ENCODE results near the gene CELF2.

CELF2 gene

DNA sequence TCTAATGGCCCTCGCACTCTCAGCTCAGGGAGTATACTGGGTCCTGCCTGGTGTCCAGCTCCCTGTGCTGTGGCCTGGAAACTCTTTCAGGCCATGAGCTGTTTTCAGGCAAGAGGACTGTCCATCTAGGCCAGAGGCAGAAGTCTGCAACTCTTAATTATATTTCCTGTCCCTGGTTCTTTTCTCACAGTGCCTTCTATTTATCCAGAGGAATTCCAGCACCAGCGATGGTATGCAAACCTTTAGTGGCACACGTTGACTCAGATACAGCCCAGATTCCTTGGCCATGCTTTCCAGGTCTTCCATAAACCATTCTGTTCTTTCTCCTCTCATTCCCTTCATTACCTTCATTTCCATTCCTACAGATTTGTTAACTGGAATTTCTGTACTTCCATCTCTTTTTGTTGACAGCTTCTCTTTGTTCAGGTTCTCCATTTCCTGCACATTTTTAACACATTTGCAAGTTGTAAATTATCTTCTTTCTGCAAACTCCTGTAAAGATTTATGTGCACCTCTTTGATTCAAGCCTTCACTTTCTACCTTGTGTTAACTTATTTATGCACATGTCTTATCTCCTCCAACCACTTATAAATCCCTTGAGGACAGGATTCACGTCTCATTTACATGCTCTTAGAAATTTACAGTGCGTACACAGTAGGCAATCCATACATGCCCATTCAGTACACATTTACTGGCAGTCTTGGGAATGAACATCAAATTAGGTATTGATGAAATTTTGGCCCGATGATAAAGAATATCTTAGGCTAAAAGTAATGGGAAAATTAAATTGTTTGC lies 172.1 kb downstream of the CELF2 start:
- no peaks in the 10 kb centered on the region for H3K9me3 ChIP-seq (ENCODE audit: control insufficient read depth, low read depth, low read length)
- no peak overlapping the region for H3K27ac ChIP-seq (ENCODE audit: low read length)
- H3K36me3 ChIP-seq (ENCODE audit: control insufficient read depth, low read depth, low read length), result no peaks in the 10 kb centered on the region
- H3K9ac ChIP-seq (ENCODE audit: low read length), result no peak overlapping the region
- H3K4me3 ChIP-seq (ENCODE audit: low read length), result no peak overlapping the region
- H3K4me1 ChIP-seq (ENCODE audit: control insufficient read depth, low read depth, low read length), result peaks cover 15% of the 10 kb centered on the region
- no peaks in the 10 kb centered on the region for H3K27me3 ChIP-seq (ENCODE audit: control insufficient read depth, insufficient read depth, low read length)

DNA sequence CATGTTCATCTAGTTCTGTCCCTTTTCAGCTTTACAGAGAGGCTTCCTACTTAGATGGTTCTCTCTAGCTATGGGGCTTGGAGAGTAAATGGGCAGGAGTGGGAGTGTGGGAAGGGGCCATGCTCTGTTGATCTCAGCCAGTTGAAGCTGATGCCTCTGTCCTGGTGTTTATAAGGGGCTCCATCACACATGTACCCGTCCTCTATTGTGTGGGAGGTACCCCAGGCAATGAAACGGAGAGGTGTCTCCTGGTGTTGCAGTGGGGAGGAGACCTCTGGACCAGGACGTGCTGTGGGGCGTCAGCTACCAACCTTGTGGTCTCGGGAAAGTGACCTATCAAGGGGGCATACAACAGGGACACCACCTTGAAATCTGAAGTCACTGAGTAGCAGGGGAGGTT lies 173.5 kb downstream of the CELF2 start:
- Histone ChIP-seq H3K36me3 (ENCODE audit: control insufficient read depth, low read depth, low read length) (no peaks in the 10 kb centered on the region), H3K4me3 (ENCODE audit: low read length) (no peak overlapping the region), H3K4me1 (ENCODE audit: control insufficient read depth, low read depth, low read length) (peaks cover 15% of the 10 kb centered on the region), H3K9ac (ENCODE audit: low read length) (no peak overlapping the region), H3K27me3 (ENCODE audit: control insufficient read depth, insufficient read depth, low read length) (no peaks in the 10 kb centered on the region), H3K27ac (ENCODE audit: low read length) (no peak overlapping the region), H3K9me3 (ENCODE audit: control insufficient read depth, low read depth, low read length) (no peaks in the 10 kb centered on the region)

DNA sequence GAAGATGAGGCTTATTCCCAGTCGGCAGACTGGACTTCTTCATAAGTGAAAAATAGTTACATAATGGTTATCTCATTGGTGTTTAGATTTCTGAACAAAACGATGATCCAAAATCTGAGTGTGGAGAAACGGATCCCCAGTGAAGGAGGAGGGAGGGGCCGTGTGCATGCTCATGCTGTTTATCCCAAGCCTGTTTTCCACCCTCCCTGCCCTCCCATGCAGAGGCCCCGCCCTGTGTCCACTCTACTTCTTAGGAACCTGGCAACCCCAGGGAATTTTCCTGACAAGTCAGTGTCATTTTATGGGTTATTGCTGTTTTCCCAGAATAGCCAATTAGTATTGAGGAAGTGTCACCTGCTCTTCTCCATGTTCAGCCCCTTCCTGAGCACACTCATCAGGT lies 174.0 kb downstream of the CELF2 start:
- Histone ChIP-seq H3K27me3 (ENCODE audit: control insufficient read depth, insufficient read depth, low read length) (no peaks in the 10 kb centered on the region), H3K27ac (ENCODE audit: low read length) (no peak overlapping the region), H3K9me3 (ENCODE audit: control insufficient read depth, low read depth, low read length) (no peaks in the 10 kb centered on the region), H3K9ac (ENCODE audit: low read length) (no peak overlapping the region), H3K4me3 (ENCODE audit: low read length) (no peak overlapping the region), H3K4me1 (ENCODE audit: control insufficient read depth, low read depth, low read length) (peaks cover 15% of the 10 kb centered on the region), H3K36me3 (ENCODE audit: control insufficient read depth, low read depth, low read length) (no peaks in the 10 kb centered on the region)

DNA sequence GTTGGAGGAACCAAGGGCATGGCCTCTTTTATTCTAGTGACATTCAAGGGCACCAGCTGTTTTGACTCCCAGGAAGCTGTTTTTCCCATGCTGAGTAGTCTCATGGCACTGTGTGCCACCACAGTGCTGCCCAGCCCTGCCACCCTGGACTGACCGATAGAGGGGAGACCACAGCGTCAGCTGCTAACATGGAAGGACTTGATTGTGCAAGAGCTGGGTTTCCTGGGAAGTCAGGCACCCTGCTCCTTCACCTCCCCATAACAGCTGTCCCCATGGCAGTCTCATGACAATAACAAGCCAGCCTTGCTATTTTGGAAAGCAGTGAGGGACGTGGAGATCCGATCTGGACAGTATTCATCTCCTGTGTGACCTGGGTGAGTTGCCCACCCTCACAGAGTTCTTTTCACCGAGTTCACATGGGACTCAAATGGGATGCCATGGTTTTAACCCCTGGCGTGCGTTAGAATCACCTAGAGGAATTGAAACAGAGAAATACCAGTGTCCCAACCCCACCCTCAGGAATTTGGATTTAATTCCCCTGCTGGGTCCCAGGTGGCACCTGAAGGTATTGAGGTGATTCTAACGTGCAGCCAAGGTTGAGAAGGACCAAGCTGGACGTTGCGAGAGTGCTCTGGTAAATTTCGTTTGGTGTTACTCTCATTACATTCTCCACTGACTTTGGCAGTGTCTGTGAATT lies 174.8 kb downstream of the CELF2 start:
- H3K27ac ChIP-seq (ENCODE audit: low read length), result no peak overlapping the region
- H3K4me3 ChIP-seq (ENCODE audit: low read length), result no peak overlapping the region
- no peaks in the 10 kb centered on the region for H3K27me3 ChIP-seq (ENCODE audit: control insufficient read depth, insufficient read depth, low read length)
- no peaks in the 10 kb centered on the region for H3K9me3 ChIP-seq (ENCODE audit: control insufficient read depth, low read depth, low read length)
- H3K9ac ChIP-seq (ENCODE audit: low read length), result no peak overlapping the region
- peaks cover 21% of the 10 kb centered on the region for H3K4me1 ChIP-seq (ENCODE audit: control insufficient read depth, low read depth, low read length)
- H3K36me3 ChIP-seq (ENCODE audit: control insufficient read depth, low read depth, low read length), result no peaks in the 10 kb centered on the region

GRCh38 chr10:11193001-11193551 lies 175.4 kb downstream of the CELF2 start:
- no peak overlapping the region for H3K4me3 ChIP-seq (ENCODE audit: low read length)
- no peaks in the 10 kb centered on the region for H3K27me3 ChIP-seq (ENCODE audit: control insufficient read depth, insufficient read depth, low read length)
- H3K27ac ChIP-seq (ENCODE audit: low read length), result no peak overlapping the region
- H3K9ac ChIP-seq (ENCODE audit: low read length), result no peak overlapping the region
- no peaks in the 10 kb centered on the region for H3K36me3 ChIP-seq (ENCODE audit: control insufficient read depth, low read depth, low read length)
- peaks cover 27% of the 10 kb centered on the region for H3K4me1 ChIP-seq (ENCODE audit: control insufficient read depth, low read depth, low read length)
- no peaks in the 10 kb centered on the region for H3K9me3 ChIP-seq (ENCODE audit: control insufficient read depth, low read depth, low read length)

DNA sequence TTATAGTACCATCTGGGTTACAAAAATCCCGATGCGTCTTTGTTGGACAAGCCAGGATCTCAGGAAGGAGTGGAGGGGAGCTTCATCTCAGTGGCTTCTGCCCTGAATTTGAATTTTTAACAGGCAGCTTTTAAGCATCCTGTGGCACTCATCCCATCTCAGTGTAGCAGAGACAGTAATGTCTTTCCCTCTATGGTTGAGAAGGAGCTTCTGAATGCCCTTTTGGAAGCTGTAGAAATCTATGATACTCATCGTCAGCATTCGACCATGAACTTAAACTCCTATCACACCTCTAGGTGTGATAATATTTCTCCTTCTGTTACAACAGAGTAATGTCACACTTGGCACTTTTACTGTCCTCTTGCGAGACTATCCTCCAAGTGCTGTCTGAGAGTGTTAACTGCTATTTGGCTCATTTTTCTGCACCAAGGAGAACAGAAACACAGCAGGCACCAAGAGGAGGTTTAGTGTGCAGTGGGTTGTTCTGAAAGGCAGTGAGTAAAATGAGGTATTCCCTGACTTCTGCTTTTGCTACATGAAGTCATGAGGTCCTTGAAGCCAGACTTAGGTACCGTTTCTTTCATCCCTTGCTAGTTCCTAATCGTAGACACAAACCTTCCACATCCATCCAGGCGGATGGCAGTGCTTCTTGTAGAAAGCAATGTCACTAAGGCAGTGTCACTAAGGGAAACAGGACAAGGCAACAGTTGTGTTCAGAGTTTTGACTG lies 177.4 kb downstream of the CELF2 start:
- Histone ChIP-seq H3K4me3 (ENCODE audit: low read length) (no peak overlapping the region), H3K4me1 (ENCODE audit: control insufficient read depth, low read depth, low read length) (peaks cover 27% of the 10 kb centered on the region), H3K9ac (ENCODE audit: low read length) (no peak overlapping the region), H3K27me3 (ENCODE audit: control insufficient read depth, insufficient read depth, low read length) (no peaks in the 10 kb centered on the region), H3K27ac (ENCODE audit: low read length) (no peak overlapping the region), H3K9me3 (ENCODE audit: control insufficient read depth, low read depth, low read length) (no peaks in the 10 kb centered on the region), H3K36me3 (ENCODE audit: control insufficient read depth, low read depth, low read length) (no peaks in the 10 kb centered on the region)

- Histone ChIP-seq H3K4me3 (ENCODE audit: low read length) (no peak overlapping the region), H3K9ac (ENCODE audit: low read length) (no peak overlapping the region), H3K27me3 (ENCODE audit: control insufficient read depth, insufficient read depth, low read length) (no peaks in the 10 kb centered on the region), H3K27ac (ENCODE audit: low read length) (no peak overlapping the region), H3K9me3 (ENCODE audit: control insufficient read depth, low read depth, low read length) (no peaks in the 10 kb centered on the region), H3K4me1 (ENCODE audit: control insufficient read depth, low read depth, low read length) (peaks cover 22% of the 10 kb centered on the region), H3K36me3 (ENCODE audit: control insufficient read depth, low read depth, low read length) (no peaks in the 10 kb centered on the region)
Measured at GRCh38 chr10:11195623-11196022, 178.0 kb downstream of the CELF2 start.

- H3K36me3 ChIP-seq (ENCODE audit: control insufficient read depth, low read depth, low read length), result no peaks in the 10 kb centered on the region
- H3K4me1 ChIP-seq (ENCODE audit: control insufficient read depth, low read depth, low read length), result peaks cover 20% of the 10 kb centered on the region
- no peak overlapping the region for H3K4me3 ChIP-seq (ENCODE audit: low read length)
- H3K9ac ChIP-seq (ENCODE audit: low read length), result no peak overlapping the region
- H3K9me3 ChIP-seq (ENCODE audit: control insufficient read depth, low read depth, low read length), result no peaks in the 10 kb centered on the region
- no peaks in the 10 kb centered on the region for H3K27me3 ChIP-seq (ENCODE audit: control insufficient read depth, insufficient read depth, low read length)
- H3K27ac ChIP-seq (ENCODE audit: low read length), result no peak overlapping the region
Measured at GRCh38 chr10:11197266-11197712, 179.6 kb downstream of the CELF2 start.

- Histone ChIP-seq H3K4me1 (ENCODE audit: control insufficient read depth, low read depth, low read length) (peaks cover 14% of the 10 kb centered on the region), H3K27ac (ENCODE audit: low read length) (no peak overlapping the region), H3K9ac (ENCODE audit: low read length) (no peak overlapping the region), H3K27me3 (ENCODE audit: control insufficient read depth, insufficient read depth, low read length) (no peaks in the 10 kb centered on the region), H3K36me3 (ENCODE audit: control insufficient read depth, low read depth, low read length) (no peaks in the 10 kb centered on the region), H3K4me3 (ENCODE audit: low read length) (no peak overlapping the region), H3K9me3 (ENCODE audit: control insufficient read depth, low read depth, low read length) (no peaks in the 10 kb centered on the region)
Measured at GRCh38 chr10:11197878-11198277, 180.2 kb downstream of the CELF2 start.

DNA sequence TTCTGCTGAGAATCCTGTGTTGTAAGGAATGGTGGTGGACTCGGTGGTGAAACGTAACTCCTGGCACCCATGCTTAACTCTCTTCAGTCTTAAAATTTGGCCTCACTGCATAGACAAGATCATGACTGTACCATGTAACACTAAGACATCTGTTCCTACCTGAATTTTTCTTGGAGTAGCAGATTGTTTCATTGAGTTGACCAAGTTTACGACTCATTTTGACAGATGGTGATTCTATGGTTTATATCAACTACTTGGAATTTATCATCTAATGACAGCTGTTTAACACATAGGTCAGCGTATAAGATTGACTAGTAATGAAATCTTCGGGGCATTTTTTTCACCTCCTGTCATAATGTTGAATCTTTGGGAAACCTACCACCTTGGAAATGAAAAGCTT lies 184.2 kb downstream of the CELF2 start:
- no peak overlapping the region for H3K27ac ChIP-seq (ENCODE audit: low read length)
- H3K36me3 ChIP-seq (ENCODE audit: control insufficient read depth, low read depth, low read length), result no peaks in the 10 kb centered on the region
- peaks cover 34% of the 10 kb centered on the region for H3K4me1 ChIP-seq (ENCODE audit: control insufficient read depth, low read depth, low read length)
- H3K27me3 ChIP-seq (ENCODE audit: control insufficient read depth, insufficient read depth, low read length), result no peaks in the 10 kb centered on the region
- H3K4me3 ChIP-seq (ENCODE audit: low read length), result no peak overlapping the region
- no peak overlapping the region for H3K9ac ChIP-seq (ENCODE audit: low read length)
- H3K9me3 ChIP-seq (ENCODE audit: control insufficient read depth, low read depth, low read length), result no peaks in the 10 kb centered on the region

GRCh38 chr10:11204351-11204942 lies 186.8 kb downstream of the CELF2 start:
- H3K27ac ChIP-seq (ENCODE audit: low read length), result no peak overlapping the region

More at GRCh38 chr10:11204351-11204942, 186.8 kb downstream of the CELF2 start:
- Histone ChIP-seq H3K4me1 (ENCODE audit: control insufficient read depth, low read depth, low read length) (peaks cover 27% of the 10 kb centered on the region), H3K4me3 (ENCODE audit: low read length) (no peak overlapping the region), H3K27me3 (ENCODE audit: control insufficient read depth, insufficient read depth, low read length) (no peaks in the 10 kb centered on the region), H3K9ac (ENCODE audit: low read length) (no peak overlapping the region), H3K36me3 (ENCODE audit: control insufficient read depth, low read depth, low read length) (no peaks in the 10 kb centered on the region), H3K9me3 (ENCODE audit: control insufficient read depth, low read depth, low read length) (no peaks in the 10 kb centered on the region)
